GM12878 (cell line): ENCODE data around the gene DIPK1A. TPM values are rescaled to one million over a fixed set of nuclear protein-coding genes. Genes with fewer than 3 reads are reported as not detected.

Experiments used
- ATAC-seq: fragments of 200-7000 bp; cut with Tn5 transposase; 3 replicates; pipeline ENCODE4 v1.9.1; 2020; ENCODE audit warnings: mild to moderate bottlenecking, moderate library complexity
- BruUV-seq: library from RNA; stranded (reverse); fragments of 400-500 nt; replicated peaks from 2 replicates; lab custom pipeline; 2021; lab: Mats Ljungman, UMichigan
- CTCF ChIA-PET: fragments of 300-600 bp; sonication (Branson Sonifier 250); formaldehyde crosslinking; extraction: SDS; loops from one replicate; lab custom pipeline; 2021; ENCODE audit warnings: inconsistent platforms; lab: Yijun Ruan, JAX
- POLR2A ChIA-PET: fragments of 350-600 bp; formaldehyde crosslinking; extraction: SDS; loops from one replicate; lab custom pipeline; 2021; ENCODE audit warnings: inconsistent platforms; lab: Charles Lee
- RAD21 ChIA-PET: fragments of 300-600 bp; sonication (Branson Sonifier 250); formaldehyde crosslinking; loops from one replicate; lab custom pipeline; 2023; ENCODE audit warnings: antibody characterized with exemption; ENCODE audit not compliant: unreplicated experiment; lab: Charles Lee
- SMC1A ChIA-PET: fragments of 300-600 bp; sonication (Branson Sonifier 250); formaldehyde crosslinking; loops from one replicate; lab custom pipeline; 2023; ENCODE audit not compliant: unreplicated experiment, uncharacterized antibody; lab: Charles Lee
- DNase-seq: peaks from one replicate; pipeline ENCODE4 v3.0.0-alpha.2; 2011; ENCODE audit warnings: low read depth, low spot score
- FAIRE-seq: peaks from 3 replicates; lab custom pipeline; 2011; peaks lifted over from hg19 to GRCh38; lab: Jason Lieb, UNC
- H2AFZ ChIP-seq: 2 replicates; pipeline ENCODE4 v1.6.0; 2011; ENCODE audit warnings: low read depth, low read length, control low read depth; ENCODE audit not compliant: control insufficient read depth
- H3K27ac ChIP-seq: 2 replicates; pipeline ENCODE4 v1.5.1; 2011; ENCODE audit warnings: control low read depth; ENCODE audit not compliant: control insufficient read depth, insufficient read depth
- H3K27me3 ChIP-seq, 2 experiments: replicated peaks in 1 of 2; 2 replicates each; pipeline versions ENCODE4 v1.6.0 to v1.6.1; 2011; ENCODE audit warnings: low read length in 1 of 2; ENCODE audit not compliant: control insufficient read depth in 2 of 2, insufficient read depth in 2 of 2
- H3K36me3 ChIP-seq, 2 experiments: 2 replicates each; pipeline ENCODE4 v1.5.1; 2011; ENCODE audit warnings: low read length in 1 of 2; ENCODE audit not compliant: control insufficient read depth in 2 of 2, insufficient read depth in 2 of 2
- H3K4me1 ChIP-seq: 2 replicates; pipeline ENCODE4 v1.6.1; 2011; ENCODE audit warnings: mild to moderate bottlenecking, low read length, moderate library complexity, mixed read lengths; ENCODE audit not compliant: control insufficient read depth, insufficient read depth
- H3K4me2 ChIP-seq: 2 replicates; pipeline ENCODE4 v1.6.0; 2011; ENCODE audit warnings: control low read depth; ENCODE audit not compliant: control insufficient read depth, insufficient read depth
- H3K4me3 ChIP-seq: fragments of 200-600 bp; sonication (generic); 2 replicates; pipeline ENCODE4 v1.5.1; 2016
- H3K79me2 ChIP-seq: 2 replicates; pipeline ENCODE4 v1.6.0; 2011; ENCODE audit warnings: low read length; ENCODE audit not compliant: control insufficient read depth, insufficient read depth
- H3K9ac ChIP-seq: 2 replicates; pipeline ENCODE4 v1.8.0; 2011; ENCODE audit warnings: low read length, control low read depth, mixed read lengths; ENCODE audit not compliant: control insufficient read depth, insufficient read depth
- H3K9me3 ChIP-seq: replicated peaks from 3 replicates; pipeline ENCODE4 v1.5.1; 2011; ENCODE audit warnings: mild to moderate bottlenecking, low read length; ENCODE audit not compliant: control insufficient read depth, insufficient read depth
- H4K20me1 ChIP-seq: 2 replicates; pipeline ENCODE4 v1.6.0; 2011; ENCODE audit not compliant: control insufficient read depth, insufficient read depth
- ATF2 ChIP-seq: IDR thresholded peaks from 2 replicates; pipeline ENCODE4 v1.6.1; 2012; ENCODE audit warnings: low read length, inconsistent platforms
- E4F1 ChIP-seq: fragments of 450-650 bp; IDR thresholded peaks from 2 replicates; pipeline ENCODE4 v1.6.1; 2018; ENCODE audit warnings: borderline replicate concordance, mild to moderate bottlenecking; ENCODE audit not compliant: partially characterized antibody
- EZH2 ChIP-seq: IDR thresholded peaks from 2 replicates; pipeline ENCODE4 v1.6.1; 2012; ENCODE audit warnings: low read depth, mild to moderate bottlenecking, control low read depth, inconsistent platforms, low read length, borderline replicate concordance; ENCODE audit not compliant: control insufficient read depth
- SP1 ChIP-seq: IDR thresholded peaks from one replicate; pipeline ENCODE4 v1.6.1; 2011; ENCODE audit warnings: low read depth, low read length
- WGBS: methylation state at CpG from one replicate; pipeline ENCODE4 v1.1.6; 2016; ENCODE audit warnings: low lambda C conversion rate; ENCODE audit not compliant: insufficient replicate concordance, insufficient coverage; ENCODE audit errors: missing lambda C conversion rate; 5-methylcytosine and 5-hydroxymethylcytosine counted together
- in situ Hi-C: fragments of 300-500 bp; cut with MboI; formaldehyde crosslinking; loops from 9 replicates; pipeline ENCODE4 v1.14.3; 2018; ENCODE audit warnings: mixed read lengths
- intact Hi-C: fragments of 100-400 bp; cut with micrococcal nuclease; formaldehyde crosslinking; loops from one replicate; pipeline ENCODE4 v1.14.2; 2022; ENCODE audit not compliant: unreplicated experiment
- polyA plus RNA-seq, 11 experiments: library from polyadenylated mRNA; depleted of rRNA in 4 of 11; unstranded in 6 of 11; stranded (reverse) in 5 of 11; fragments of >200 nt; fragmentation: Nextera tagmentation in 4 of 11; fragmentation: Illumina TruSeq in 1 of 11; extraction: Ambion mirVana in 4 of 11; extraction: Trizol in 1 of 11; gene quantifications; 1 replicate in 1 of 11; 2 replicates in 10 of 11; pipeline versions ENCODE4 v1.2.1 to v1.2.3, GENCODE V29; 2011 to 2016; ENCODE audit warnings: inconsistent platforms in 2 of 11, missing spikeins in 2 of 11, low read depth in 1 of 11
- total RNA-seq, 4 experiments: library from RNA; depleted of rRNA in 3 of 4; stranded (reverse); fragments of >200 nt in 3 of 4; fragmentation: Illumina TruSeq in 1 of 4; extraction: Trizol in 1 of 4; gene quantifications; 2 replicates each; pipeline versions ENCODE4 v1.2.1 to v1.2.3, GENCODE V29; 2013 to 2021

The DIPK1A gene
- total and polyA plus RNA-seq, 10 of the 15 experiments (the other 5 are each of a cell fraction or from before 2014, with no cell fraction given) = 4.9 to 15.0 (median 9.7) TPM

GRCh38 chr1:92851729-92852128, 109.5 kb downstream of the DIPK1A start:
- DNase-seq (no peak), FAIRE-seq (no peak), ATAC-seq (no peak)
- no peaks in the 10 kb centered on the region for H3K79me2 ChIP-seq
- H3K9me3 ChIP-seq = no peaks in the 10 kb centered on the region; the same call in 2 of the 3 replicates
- H3K27me3 ChIP-seq = no peaks in the 10 kb centered on the region
- peaks cover 0 to 5% of the 10 kb centered on the region in 2 experiments; a peak in 3 of 4 replicates for H3K36me3 ChIP-seq
- intact Hi-C loops (loop anchor here (2.0 kb wide), 1 partner anchor 19 kb away; the partner anchor contains the start of gene RPL5), in situ Hi-C loops (no loop called here)
- H3K27ac ChIP-seq = no peak overlapping the region
- TF ChIP-seq EZH2 = no peak
- no peak for TF ChIP-seq SP1
- 95% methylated on average over 2 of the region's 2 CpGs for WGBS
- no peak overlapping the region for H3K4me2 ChIP-seq
- no peak overlapping the region for H2AFZ ChIP-seq
- no TSS peak for BruUV-seq
- H3K4me1 ChIP-seq = peaks cover 6% of the 10 kb centered on the region
- ChIA-PET CTCF (interaction anchor here (1.1 to 1.5 kb wide), 3 partner anchors 20 to 142 kb away, joined by 3 to 5 read pairs (median 4); partner anchors contain the start of genes DIPK1A and RPL5), SMC1A (interaction anchor here (1.8 kb wide), 1 partner anchor 142 kb away, joined by 5 read pairs; no protein-coding TSS in a partner anchor), RAD21 (no interaction called here), POLR2A (no interaction called here)
- no peaks in the 10 kb centered on the region for H4K20me1 ChIP-seq
- H3K4me3 ChIP-seq = no peak overlapping the region
- no peak overlapping the region for H3K9ac ChIP-seq

DNA sequence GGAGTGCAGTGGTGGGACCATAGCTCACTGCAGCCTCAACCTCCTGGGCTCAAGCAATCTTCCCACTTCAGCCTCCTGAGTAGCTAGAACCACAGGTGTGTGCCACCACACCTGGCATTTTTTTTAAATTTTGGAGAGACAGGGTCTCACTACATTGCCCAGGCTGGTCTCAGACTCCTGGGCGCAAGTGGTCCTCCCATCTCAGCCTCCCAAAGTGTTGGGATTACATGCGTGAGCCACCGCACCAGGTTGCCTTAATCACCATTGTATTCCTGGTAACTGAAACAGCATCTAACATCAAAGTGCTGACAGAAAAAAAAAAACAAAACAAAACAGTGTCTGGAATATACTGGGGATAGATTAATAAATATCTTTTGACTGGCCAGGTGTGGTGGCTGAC, 111.2 kb downstream of the DIPK1A start:
- TF ChIP-seq ATF2 (no peak), E4F1 (no peak)
- ATAC-seq (no peak), DNase-seq (no peak), FAIRE-seq (no peak)
- in situ Hi-C loops = no loop called here
- Histone ChIP-seq H3K4me3 (no peak overlapping the region), H3K27me3 (no peaks in the 10 kb centered on the region), H3K4me1 (peaks cover 6% of the 10 kb centered on the region), H3K9ac (no peak overlapping the region), H2AFZ (no peak overlapping the region), H3K4me2 (no peak overlapping the region), H3K36me3 (peaks cover 0 to 5% of the 10 kb centered on the region in 2 experiments; a peak in 3 of 4 replicates), H3K27ac (no peak overlapping the region), H4K20me1 (no peaks in the 10 kb centered on the region), H3K79me2 (no peaks in the 10 kb centered on the region), H3K9me3 (no peaks in the 10 kb centered on the region)
- RAD21 ChIA-PET = no interaction called here
- WGBS = 100% methylated on average over 3 of the region's 3 CpGs
- SMC1A ChIA-PET = interaction anchor here (1.0 to 3.9 kb wide), 3 partner anchors 9 to 144 kb away, joined by 3 to 14 read pairs (median 5); no protein-coding TSS in a partner anchor
- CTCF ChIA-PET = interaction anchor here (1.3 to 1.7 kb wide), 2 partner anchors 172 to 211 kb away, joined by 3 read pairs; no protein-coding TSS in a partner anchor
- POLR2A ChIA-PET = interaction anchor here (0.7 kb wide), 1 partner anchor 10 kb away, joined by 3 read pairs; no protein-coding TSS in a partner anchor
- intact Hi-C loops = no loop called here
- no TSS peak for BruUV-seq
